Cardiac muscle cell (in vitro differentiated cells and primary cell): Measurements from ENCODE around the gene KCNK17. TPM values are rescaled to one million over a fixed set of nuclear protein-coding genes. Genes with fewer than 3 reads are reported as not detected.

Experiments
- DNase-seq, 2 donors: peaks; one replicate each; pipeline versions ENCODE4 v3.0.0 to v3.0.0-alpha.2; 2010 to 2017; ENCODE audit warnings: low read depth in 1 of 2, low spot score in 1 of 2
- H3K27ac ChIP-seq: fragments of 200-600 bp; sonication (generic); 2 replicates; pipeline ENCODE4 v1.5.1; 2016
- H3K27me3 ChIP-seq: fragments of 200-600 bp; sonication (generic); 2 replicates; pipeline ENCODE4 v1.6.0; 2016; ENCODE audit warnings: control low read depth
- H3K36me3 ChIP-seq: fragments of 200-600 bp; sonication (generic); 2 replicates; pipeline ENCODE4 v1.5.1; 2016; ENCODE audit warnings: control low read depth
- H3K4me1 ChIP-seq: fragments of 200-600 bp; sonication (generic); 2 replicates; pipeline ENCODE4 v1.8.1; 2017; ENCODE audit warnings: low read depth, mild to moderate bottlenecking, mixed run types
- H3K4me3 ChIP-seq: fragments of 200-600 bp; sonication (generic); 2 replicates; pipeline ENCODE4 v1.5.1; 2016; ENCODE audit warnings: mild to moderate bottlenecking
- H3K9me3 ChIP-seq: fragments of 200-600 bp; sonication (generic); 2 replicates; pipeline ENCODE4 v1.5.1; 2017; ENCODE audit warnings: low read depth, mild to moderate bottlenecking, control low read depth
- CTCF ChIP-seq: IDR thresholded peaks from 2 replicates; pipeline ENCODE4 v1.5.1; 2012; ENCODE audit warnings: low read depth, mild to moderate bottlenecking, low read length
- polyA plus RNA-seq: library from polyadenylated mRNA; unstranded; fragments of >200 nt; fragmentation: Nextera tagmentation; extraction: Ambion mirVana; gene quantifications from 2 replicates; pipeline ENCODE4 v1.2.1, GENCODE V29; 2016
- total RNA-seq: library from RNA; depleted of rRNA; stranded (reverse); fragments of >200 nt; gene quantifications from 2 replicates; pipeline ENCODE4 v1.2.3, GENCODE V29; 2016

Gene KCNK17
- total RNA-seq (not detected in 2 replicates), polyA plus RNA-seq (not detected in 2 replicates)

DNA sequence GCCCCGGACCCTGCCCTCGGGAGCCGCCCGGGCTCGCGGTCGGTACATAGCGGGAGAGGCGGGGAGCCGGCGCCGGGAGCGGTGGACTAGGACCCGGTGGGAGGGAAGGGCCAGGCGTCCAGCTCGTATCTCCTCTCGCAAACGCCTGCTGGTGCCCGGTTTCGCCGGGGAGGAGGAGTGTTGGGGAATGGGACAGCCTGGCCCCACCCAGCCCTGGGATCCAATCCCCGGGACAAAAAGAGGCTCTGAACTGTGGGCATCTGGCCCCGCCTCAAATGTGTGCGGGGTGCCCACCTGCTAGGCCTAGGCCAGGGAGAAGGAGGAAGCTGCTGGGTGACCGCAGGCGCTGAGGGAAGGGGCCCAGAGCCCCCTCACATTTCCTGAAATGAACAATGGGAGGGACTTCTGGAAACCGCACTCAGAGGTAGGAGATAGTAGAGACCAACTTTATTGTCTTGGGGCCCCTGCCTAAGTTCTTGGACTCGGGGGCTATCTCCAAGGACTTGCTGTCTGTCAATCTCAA, at the start of gene KCNK17:
Gene KCNK17 (minus strand): TSS at position 147 of the 523 bp plus-strand sequence. CDS start 99 bp downstream, at position 48.
- H3K27me3 ChIP-seq: peaks cover 71% of the 10 kb centered on the region
- H3K9me3 ChIP-seq: no peaks in the 10 kb centered on the region
- H3K36me3 ChIP-seq: no peaks in the 10 kb centered on the region
- TF ChIP-seq CTCF: no peak
- H3K27ac ChIP-seq: no peak within 1 kb of the TSS
- H3K4me3 ChIP-seq: peak within 1 kb of the TSS; percentile 24
- H3K4me1 ChIP-seq: no peaks in the 10 kb centered on the region
- no peak for DNase-seq

DNA sequence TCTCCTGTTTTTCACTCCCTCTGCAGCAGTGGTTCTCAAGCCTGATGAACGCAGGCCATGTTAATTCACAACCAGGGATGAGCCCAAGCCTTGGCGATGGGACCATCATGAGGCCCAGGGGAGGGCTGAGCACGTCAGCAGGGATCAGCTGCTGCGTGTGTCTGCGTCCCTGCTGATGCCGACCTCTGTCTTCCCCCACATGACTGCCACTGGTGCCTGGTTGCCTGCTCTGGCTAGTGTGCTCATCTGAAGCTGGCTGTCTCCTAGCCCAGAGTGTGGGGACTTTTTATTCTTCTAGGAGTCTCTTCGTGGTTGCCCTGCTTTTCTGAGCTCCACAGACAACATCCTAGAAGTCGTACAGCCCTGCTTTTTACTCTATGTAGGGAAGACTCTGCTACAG, 49.1 kb upstream of the KCNK17 start:
- no peak overlapping the region for H3K4me3 ChIP-seq
- TF ChIP-seq CTCF: no peak
- no peak overlapping the region for H3K27ac ChIP-seq
- H3K4me1 ChIP-seq: peaks cover 5% of the 10 kb centered on the region
- H3K9me3 ChIP-seq: no peaks in the 10 kb centered on the region
- no peaks in the 10 kb centered on the region for H3K36me3 ChIP-seq
- DNase-seq: no peak
- no peaks in the 10 kb centered on the region for H3K27me3 ChIP-seq

GRCh38 chr6:39362487-39362865, 48.3 kb upstream of the KCNK17 start:
- H3K9me3 ChIP-seq: no peaks in the 10 kb centered on the region
- TF ChIP-seq CTCF: no peak
- DNase-seq: no peak
- no peak overlapping the region for H3K27ac ChIP-seq
- peaks cover under 1% of the 10 kb centered on the region for H3K4me1 ChIP-seq
- no peaks in the 10 kb centered on the region for H3K36me3 ChIP-seq
- H3K27me3 ChIP-seq: no peaks in the 10 kb centered on the region
- H3K4me3 ChIP-seq: no peak overlapping the region

DNA sequence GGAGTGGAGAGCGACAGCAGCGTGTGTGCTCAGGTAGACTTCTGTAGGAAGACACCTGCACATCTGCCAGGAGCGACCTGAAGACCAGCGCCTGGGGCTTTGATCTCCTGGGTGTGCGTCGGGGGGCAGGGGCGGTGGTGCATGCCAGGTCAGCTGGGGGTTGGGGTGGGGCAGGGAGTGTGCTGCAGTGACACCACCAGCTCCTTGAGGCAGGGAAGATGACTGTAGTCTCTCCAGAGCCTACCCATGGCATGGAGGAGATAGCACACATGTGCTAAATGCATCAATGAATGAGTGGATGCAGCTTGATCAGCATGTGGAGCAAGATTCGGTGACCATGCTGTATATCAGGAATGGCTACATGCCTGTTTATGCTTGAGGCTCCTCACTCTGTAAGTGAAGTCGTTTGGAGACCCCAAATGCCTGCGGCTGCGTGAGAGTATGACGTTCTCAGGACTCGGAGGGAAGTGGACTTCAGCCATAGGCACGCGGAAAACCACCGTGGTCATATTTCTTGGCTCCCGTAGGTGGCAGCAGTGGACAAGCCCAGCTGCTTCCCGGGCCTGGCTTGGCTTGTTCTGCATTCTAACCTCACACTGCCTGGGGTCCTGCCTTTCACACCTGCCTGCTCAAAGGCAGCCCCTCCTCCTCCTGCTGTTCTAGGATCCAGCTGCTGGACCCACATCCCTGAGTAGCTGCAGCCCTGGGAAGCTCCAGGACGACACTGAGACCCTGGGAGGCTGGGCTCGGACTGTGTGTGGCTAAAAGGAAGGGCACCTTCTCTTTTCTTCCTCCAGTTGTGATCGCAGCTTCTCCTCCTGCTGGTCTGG, 47.7 kb upstream of the KCNK17 start:
- Histone ChIP-seq H3K27me3 (no peaks in the 10 kb centered on the region), H3K4me1 (no peaks in the 10 kb centered on the region), H3K27ac (no peak overlapping the region), H3K9me3 (no peaks in the 10 kb centered on the region), H3K4me3 (no peak overlapping the region), H3K36me3 (no peaks in the 10 kb centered on the region)
- DNase-seq: peak; percentile 75 to 82
- peak; percentile 82 for TF ChIP-seq CTCF

DNA sequence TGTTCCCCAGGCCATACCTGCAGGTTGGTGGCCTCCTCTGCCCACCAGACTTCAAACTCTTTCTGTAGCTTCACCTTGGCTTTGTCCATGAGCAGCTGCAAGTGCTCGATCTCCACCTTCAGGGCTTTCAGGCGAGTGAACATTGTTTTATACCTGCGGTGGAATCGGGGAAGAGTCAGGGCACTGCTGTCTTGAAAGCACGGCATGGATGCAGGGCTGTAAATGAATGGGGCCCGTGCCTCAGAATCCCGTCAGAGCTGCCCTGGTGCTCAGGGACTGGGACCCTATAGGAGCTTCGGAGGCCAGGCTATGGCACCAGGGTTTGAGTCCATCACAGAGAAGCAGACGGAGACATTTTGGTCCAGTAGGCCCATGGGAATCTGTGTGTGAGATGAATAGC, 46.2 kb upstream of the KCNK17 start:
- Histone ChIP-seq H3K36me3 (no peaks in the 10 kb centered on the region), H3K4me3 (no peak overlapping the region), H3K9me3 (no peaks in the 10 kb centered on the region), H3K27ac (no peak overlapping the region), H3K4me1 (no peaks in the 10 kb centered on the region), H3K27me3 (no peaks in the 10 kb centered on the region)
- TF ChIP-seq CTCF: no peak
- no peak for DNase-seq
